Measurements from ENCODE around the gene CCS. TPM values are rescaled to one million over a fixed set of nuclear protein-coding genes. Genes with fewer than 3 reads are reported as not detected.

The CCS gene, protein sequence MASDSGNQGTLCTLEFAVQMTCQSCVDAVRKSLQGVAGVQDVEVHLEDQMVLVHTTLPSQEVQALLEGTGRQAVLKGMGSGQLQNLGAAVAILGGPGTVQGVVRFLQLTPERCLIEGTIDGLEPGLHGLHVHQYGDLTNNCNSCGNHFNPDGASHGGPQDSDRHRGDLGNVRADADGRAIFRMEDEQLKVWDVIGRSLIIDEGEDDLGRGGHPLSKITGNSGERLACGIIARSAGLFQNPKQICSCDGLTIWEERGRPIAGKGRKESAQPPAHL
- total RNA-seq: 32.4 and 40.1 TPM in 2 replicates

DNA sequence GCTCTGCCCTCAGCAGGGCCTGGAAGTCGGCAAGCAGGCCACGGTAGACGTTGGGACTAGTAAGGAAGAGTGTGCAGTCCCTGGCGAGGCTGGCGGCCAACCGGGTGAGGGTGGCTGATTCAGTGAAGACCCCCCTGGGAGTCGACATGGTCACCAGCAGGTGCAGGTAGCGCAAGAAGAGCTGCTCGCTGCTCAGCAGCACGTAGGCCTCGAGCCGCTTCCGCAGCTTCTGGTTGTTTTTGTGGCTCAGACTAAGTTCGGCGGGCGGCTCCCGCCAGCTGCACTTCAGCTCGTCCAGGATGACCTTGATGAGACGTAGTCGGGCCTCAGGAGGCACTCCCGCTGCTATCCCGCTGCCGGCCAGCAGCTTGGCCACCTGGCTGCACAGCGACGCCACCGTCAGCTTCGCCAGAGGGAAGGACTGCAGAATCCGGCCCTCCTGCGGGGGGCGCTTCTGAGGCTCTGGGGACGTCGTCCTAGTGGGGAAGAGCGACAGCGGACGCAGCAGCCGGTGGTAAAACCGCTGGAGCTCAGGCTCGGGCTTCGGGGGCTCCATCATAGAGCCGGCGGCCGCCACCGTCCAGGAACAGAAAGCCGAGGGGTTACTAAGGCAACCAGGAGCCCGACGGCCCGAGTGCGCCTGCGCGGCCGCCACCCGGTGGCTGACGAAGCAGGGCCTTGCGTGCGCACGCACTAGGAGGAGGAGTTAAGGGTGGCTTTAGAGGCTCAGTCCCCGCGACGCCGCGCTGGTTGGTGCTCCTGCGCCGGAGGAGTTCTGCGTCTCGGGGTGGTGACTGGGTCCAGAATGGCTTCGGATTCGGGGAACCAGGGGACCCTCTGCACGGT lies at the start of gene CCS, which contains the start of gene CCDC87:
TSS of gene CCS (plus strand) at position 729 of the 846 bp plus-strand sequence. CDS start at position 806, 77 bp downstream.
TSS of gene CCDC87 (minus strand) at position 607 of the 846 bp plus-strand sequence. CDS start at position 559, 48 bp downstream.

DNA sequence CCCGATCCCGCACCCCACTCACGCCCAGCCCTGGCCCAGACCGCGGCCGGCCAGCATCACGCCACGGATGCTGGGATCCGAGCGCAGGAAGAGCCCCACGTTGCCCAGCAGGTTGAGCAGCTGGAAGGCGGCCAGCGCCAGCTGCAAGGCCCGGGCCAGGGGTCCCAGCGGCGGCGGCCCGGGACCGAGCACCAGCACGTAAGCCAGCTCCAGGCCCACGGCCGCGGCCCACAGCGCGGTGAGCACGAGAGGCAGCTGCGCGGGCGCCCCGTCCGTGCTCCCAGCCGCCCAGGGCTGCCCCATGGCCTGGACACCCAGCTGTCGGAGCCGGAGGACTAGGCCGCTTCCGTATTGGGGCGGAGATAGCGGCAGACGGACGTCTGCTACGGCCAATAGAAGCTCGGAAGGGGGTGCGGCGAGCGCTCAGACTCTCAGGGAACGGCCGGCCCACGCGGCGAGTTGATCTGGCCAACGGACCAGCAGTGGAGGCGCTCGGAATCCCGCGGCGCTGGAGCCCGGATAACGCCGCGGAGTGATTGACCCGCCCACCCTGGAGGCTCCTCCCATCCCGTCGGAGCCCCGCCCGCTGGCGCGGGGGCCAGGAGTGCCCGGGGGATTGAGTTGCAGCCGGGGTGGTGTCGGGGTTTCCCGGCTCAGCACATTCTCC lies 47.2 kb upstream of the CCS start, which contains the start of gene ZDHHC24:
TSS of gene ZDHHC24 (minus strand) at position 348 of the 667 bp plus-strand sequence. CDS start at position 303, 45 bp downstream.

DNA sequence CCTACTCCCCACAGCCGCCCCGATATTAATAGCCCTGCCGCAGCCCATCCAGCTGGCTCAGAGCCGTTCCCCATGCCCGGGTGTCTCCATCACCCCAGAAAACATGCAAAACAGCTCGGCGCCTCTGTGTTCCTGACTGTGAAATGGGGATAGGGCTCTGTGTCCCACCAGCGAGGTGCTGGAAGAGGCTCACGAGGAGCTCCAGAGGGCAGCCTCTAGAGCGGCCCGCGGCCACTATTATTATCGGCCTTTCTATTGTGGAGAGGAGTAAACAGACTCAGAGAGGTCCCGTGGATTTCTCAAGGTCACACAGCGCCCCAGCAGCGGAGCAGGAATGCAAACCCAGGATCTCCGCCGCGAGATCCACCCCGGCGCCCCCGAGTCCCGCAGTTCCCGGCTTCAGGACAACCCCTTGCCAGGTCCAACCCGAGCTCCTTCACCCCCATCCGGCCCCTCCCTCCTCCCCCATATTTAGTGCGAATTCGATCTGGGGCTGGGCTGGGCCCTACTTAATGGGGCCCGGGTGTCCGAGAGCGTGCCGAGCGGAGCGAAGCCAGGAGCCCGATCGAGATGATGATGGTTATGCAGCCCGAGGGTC lies 46.5 kb upstream of the CCS start, which contains the start of gene ACTN3:
TSS of gene ACTN3 (plus strand) at position 536 of the 598 bp plus-strand sequence. CDS start at position 571, 35 bp downstream.

DNA sequence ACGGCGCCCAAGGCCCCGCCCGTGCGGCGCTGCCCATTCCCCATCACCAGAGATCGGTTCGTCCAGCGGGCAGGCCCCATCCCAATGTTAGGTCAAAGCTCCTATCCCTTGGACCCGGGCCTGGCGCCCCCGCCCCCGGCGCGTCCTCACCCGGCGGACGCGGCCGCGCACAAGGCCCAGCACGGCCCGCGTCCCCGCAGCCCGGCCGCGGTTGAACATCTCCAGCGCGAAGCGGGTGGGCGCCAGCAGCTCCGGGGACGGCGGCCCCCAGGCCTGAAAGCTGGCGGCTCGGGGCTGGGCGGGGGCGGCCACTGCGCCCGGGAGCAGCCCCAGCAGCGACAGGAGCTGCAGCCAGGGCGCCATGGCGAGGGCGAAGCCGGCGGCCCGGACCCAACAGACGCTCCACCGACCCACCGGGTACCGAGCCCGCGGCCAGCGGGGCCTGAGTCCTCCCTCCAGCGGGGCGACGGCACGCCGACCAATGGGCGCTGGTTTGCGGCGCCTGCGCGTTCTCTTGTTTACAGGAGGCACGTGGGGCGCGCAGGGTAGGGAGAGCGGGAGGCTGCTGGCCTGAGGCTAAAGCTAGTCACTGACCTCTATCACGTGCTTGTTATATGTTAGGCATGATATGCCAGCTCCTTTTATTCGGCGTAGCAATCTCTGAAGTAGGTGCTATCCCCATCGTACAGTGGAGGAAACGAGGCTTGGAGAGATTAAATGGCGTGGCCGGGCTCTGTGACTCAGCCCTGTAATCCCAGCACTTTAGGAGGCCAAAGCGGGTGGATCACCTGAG lies 24.7 kb upstream of the CCS start, which contains the start of gene CTSF:
TSS of gene CTSF (minus strand) at position 483 of the 793 bp plus-strand sequence. CDS start at position 363, 120 bp downstream.

DNA sequence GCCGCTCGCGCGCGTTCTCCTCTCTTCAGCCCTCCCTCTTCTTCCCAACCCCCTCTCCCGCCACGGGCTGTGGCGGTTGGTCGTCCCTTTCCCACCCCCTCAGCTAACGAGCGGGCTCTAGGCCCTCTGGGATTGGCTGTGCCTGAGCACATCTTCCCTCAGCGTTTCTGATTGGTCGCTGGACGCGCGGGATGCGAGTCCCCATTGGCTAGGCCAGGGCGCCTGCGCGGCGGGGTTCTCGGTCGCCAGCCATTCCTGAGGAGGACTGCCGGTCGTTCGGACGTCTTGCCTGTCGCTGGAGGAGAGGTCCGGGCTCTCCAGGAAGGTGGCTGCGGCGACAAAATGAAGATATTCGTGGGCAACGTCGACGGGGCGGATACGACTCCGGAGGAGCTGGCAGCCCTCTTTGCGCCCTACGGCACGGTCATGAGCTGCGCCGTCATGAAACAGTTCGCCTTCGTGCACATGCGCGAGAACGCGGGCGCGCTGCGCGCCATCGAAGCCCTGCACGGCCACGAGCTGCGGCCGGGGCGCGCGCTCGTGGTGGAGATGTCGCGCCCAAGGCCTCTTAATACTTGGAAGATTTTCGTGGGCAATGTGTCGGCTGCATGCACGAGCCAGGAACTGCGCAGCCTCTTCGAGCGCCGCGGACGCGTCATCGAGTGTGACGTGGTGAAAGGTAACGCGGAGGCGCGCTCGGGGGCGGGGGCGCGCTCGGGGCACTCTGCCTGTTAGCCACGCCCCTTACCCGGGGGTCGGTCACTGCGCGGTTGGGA lies 23.6 kb downstream of the CCS start, which contains the start of gene RBM14:
TSS of gene RBM14 (plus strand) at position 252 of the 776 bp plus-strand sequence. CDS start at position 343, 91 bp downstream.

DNA sequence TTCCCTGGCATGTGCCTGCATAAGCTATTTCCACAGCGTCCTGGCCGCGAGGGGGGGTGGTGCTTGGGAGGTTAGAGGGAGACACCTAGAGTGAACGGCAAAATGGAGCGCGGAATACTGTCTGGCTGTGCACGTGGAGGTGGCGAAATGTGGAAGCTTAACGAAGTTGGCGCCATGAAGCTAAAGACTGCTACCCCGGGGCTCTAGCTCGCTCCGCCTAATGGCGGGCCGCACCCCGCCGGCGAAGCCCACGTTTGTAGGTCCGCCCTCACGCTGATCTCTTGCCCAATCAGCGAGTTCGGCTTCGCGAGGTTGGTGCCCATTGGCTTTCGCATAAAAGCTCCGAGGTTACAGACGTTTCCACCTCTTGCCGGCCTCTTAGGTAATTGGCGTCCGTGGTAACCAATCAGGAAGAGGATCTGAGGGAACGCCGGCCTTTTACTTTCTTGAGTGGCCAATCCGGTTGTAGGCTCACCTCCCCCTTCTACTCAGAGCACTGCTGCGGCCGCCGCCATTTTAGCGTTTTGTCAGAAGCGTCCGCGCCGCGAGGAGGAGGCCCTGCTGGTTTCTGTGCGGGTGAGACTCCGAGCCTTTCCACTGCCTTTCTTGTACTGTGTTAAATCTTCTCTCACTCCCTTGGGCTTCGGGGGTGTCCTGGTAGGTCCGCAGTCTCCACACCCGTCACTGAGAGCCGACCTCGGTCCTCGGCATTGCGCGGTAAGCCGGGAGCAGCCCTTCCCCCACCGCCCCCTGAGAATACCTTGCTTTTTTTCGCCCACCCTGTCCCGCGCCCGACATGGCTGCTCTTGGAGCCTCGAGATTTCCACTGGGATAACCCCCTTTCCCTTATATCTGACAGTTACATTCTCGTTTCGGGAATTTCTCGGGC lies 45.4 kb downstream of the CCS start, which contains the start of gene RBM4:
TSS of gene RBM4 (plus strand) at position 527 of the 889 bp plus-strand sequence. CDS start 1,009 bp downstream, outside the sequence.

Other genes starting within 250 kb of the CCS start
- gene BRMS1, start 248.1 kb upstream of the CCS start, total RNA-seq: 64.0 and 74.1 TPM in 2 replicates
- gene B4GAT1, start 245.6 kb upstream of the CCS start, total RNA-seq: 45.0 and 50.2 TPM in 2 replicates
- 0.71 and 1.2 TPM in 2 replicates for gene SLC29A2, start 221.4 kb upstream of the CCS start, total RNA-seq
- gene NPAS4, start 172.2 kb upstream of the CCS start, total RNA-seq: not detected in 2 replicates
- 63.1 and 66.9 TPM in 2 replicates for gene MRPL11, start 154.3 kb upstream of the CCS start, total RNA-seq
- gene PELI3, start 126.3 kb upstream of the CCS start, total RNA-seq: 5.3 and 6.3 TPM in 2 replicates
- 60.1 and 79.0 TPM in 2 replicates for gene DPP3, start 112.8 kb upstream of the CCS start, total RNA-seq
- 30.8 and 39.8 TPM in 2 replicates for gene BBS1, start 82.5 kb upstream of the CCS start, total RNA-seq
- gene ZDHHC24, start 47.1 kb upstream of the CCS start, total RNA-seq: 23.9 and 28.5 TPM in 2 replicates
- under 0.01 and 0.18 TPM in 2 replicates for gene ACTN3, start 46.3 kb upstream of the CCS start, total RNA-seq
- gene CTSF, start 24.6 kb upstream of the CCS start, total RNA-seq: 9.5 and 14.5 TPM in 2 replicates
- gene CCDC87, start 122 bp upstream of the CCS start, total RNA-seq: under 0.01 and 0.35 TPM in 2 replicates
- 34.2 and 34.9 TPM in 2 replicates for gene RBM14, start 23.4 kb downstream of the CCS start, total RNA-seq
- 96.6 and 136 TPM in 2 replicates for gene RBM4, start 45.5 kb downstream of the CCS start, total RNA-seq
- gene RBM4B, start 84.7 kb downstream of the CCS start, total RNA-seq: 21.0 and 22.3 TPM in 2 replicates
- 0.18 and 0.29 TPM in 2 replicates for gene SPTBN2, start 136.0 kb downstream of the CCS start, total RNA-seq